Aorta (tissue), 5 donors: ENCODE measurements around the gene BCAT1. TPM values are rescaled to one million over a fixed set of nuclear protein-coding genes. Genes with fewer than 3 reads are reported as not detected.

Experiments used
- ATAC-seq: fragments of 200-7000 bp; cut with Tn5 transposase; one replicate; pipeline ENCODE4 v1.9.1; 2022; ENCODE audit warnings: moderate library complexity; ENCODE audit not compliant: low FRiP score
- DNase-seq, 2 donors: peaks; one replicate each; pipeline ENCODE4 v3.0.0-alpha.2; 2020
- H3K27ac ChIP-seq, 2 donors: one replicate each; pipeline ENCODE4 v1.5.1; 2013; ENCODE audit warnings: low read length in 2 of 2, mild to moderate bottlenecking in 2 of 2, moderate library complexity in 2 of 2, control low read depth in 1 of 2, inconsistent platforms in 1 of 2, low read depth in 1 of 2
- H3K27me3 ChIP-seq, 2 donors: one replicate each; pipeline ENCODE4 v1.6.1; 2013; ENCODE audit warnings: control low read depth in 1 of 2, low read length in 1 of 2, mild to moderate bottlenecking in 1 of 2, moderate library complexity in 1 of 2; ENCODE audit not compliant: insufficient read depth in 2 of 2, control insufficient read depth in 1 of 2
- H3K36me3 ChIP-seq, 2 donors: one replicate each; pipeline ENCODE4 v1.6.1; 2013; ENCODE audit warnings: control low read depth in 1 of 2, low read length in 1 of 2, mild to moderate bottlenecking in 1 of 2; ENCODE audit not compliant: insufficient read depth in 2 of 2, control insufficient read depth in 1 of 2
- H3K4me1 ChIP-seq, 2 donors: one replicate each; pipeline ENCODE4 v1.6.1; 2013; ENCODE audit warnings: low read length in 2 of 2, control low read depth in 1 of 2, mild to moderate bottlenecking in 1 of 2, moderate library complexity in 1 of 2; ENCODE audit not compliant: insufficient read depth in 2 of 2, control insufficient read depth in 1 of 2
- H3K4me3 ChIP-seq, 2 donors: one replicate each; pipeline ENCODE4 v1.5.1; 2013; ENCODE audit warnings: low read length in 2 of 2, control low read depth in 1 of 2, mild to moderate bottlenecking in 1 of 2
- H3K9me3 ChIP-seq: one replicate; pipeline ENCODE4 v1.6.1; 2013; ENCODE audit warnings: mild to moderate bottlenecking, low read length; ENCODE audit not compliant: control insufficient read depth
- WGBS, 2 donors: extraction: QIAGEN DNeasy Blood & Tissue Kit; methylation state at CpG; one replicate each; pipeline ENCODE4 v1.1.7; 2013; 5-methylcytosine and 5-hydroxymethylcytosine counted together
- intact Hi-C, 2 donors: fragments of 100-400 bp; cut with DNase I; formaldehyde crosslinking; loops; one replicate each; pipeline versions ENCODE4 v1.14.2 to v1.15.0; 2022
- polyA plus RNA-seq, 2 donors: library from polyadenylated mRNA; stranded (reverse); fragments of 200-250 nt; gene quantifications; one replicate each; pipeline ENCODE4 v1.2.3, GENCODE V29; 2013
- total RNA-seq, 2 donors: library from RNA; stranded (reverse); fragmentation: NEBNext Ultra II Directional; extraction: Animal tissue kit (Norgen Biotek cat#: 25700); gene quantifications; one replicate each; pipeline ENCODE4 v1.2.1, GENCODE V29; 2021
- donor health status: healthy with polysubstance abuse.
- donor health status: Bipolar disorder and iron deficiency.
- donor health status: DM: no; HTN: no; CAD: no.
- donor health status: DM: no; HTN: no; CAD: no.
- donor health status: DM: yes; HTN: yes; CAD: no.

The BCAT1 gene
- total and polyA plus RNA-seq, 4 donors, result 3.8 to 47.3 (median 21.8) TPM

GRCh38 chr12:24798335-24798734 is 150.6 kb downstream of the BCAT1 start:
- H3K4me3 ChIP-seq, result no peak overlapping the region
- ATAC-seq, result no peak
- no peaks in the 10 kb centered on the region for H3K36me3 ChIP-seq
- no peak overlapping the region for H3K27ac ChIP-seq
- peaks cover under 1% of the 10 kb centered on the region for H3K9me3 ChIP-seq
- no peaks in the 10 kb centered on the region for H3K4me1 ChIP-seq
- DNase-seq, result no peak
- H3K27me3 ChIP-seq, result no peaks in the 10 kb centered on the region
- intact Hi-C loops, result no loop called here

GRCh38 chr12:24797901-24798300 is 151.0 kb downstream of the BCAT1 start:
- H3K36me3 ChIP-seq, result no peaks in the 10 kb centered on the region
- no peak for ATAC-seq
- H3K27ac ChIP-seq, result no peak overlapping the region
- DNase-seq, result no peak
- 89 to 93% methylated on average over 2 of the region's 2 CpGs for WGBS, 2 donors
- no peaks in the 10 kb centered on the region for H3K4me1 ChIP-seq
- H3K4me3 ChIP-seq, result no peak overlapping the region
- H3K27me3 ChIP-seq, result no peaks in the 10 kb centered on the region
- H3K9me3 ChIP-seq, result no peaks in the 10 kb centered on the region
- intact Hi-C loops, result no loop called here

- H3K27me3 ChIP-seq, result no peaks in the 10 kb centered on the region
- 18 to 24% methylated on average over 5 of the region's 5 CpGs for WGBS, 2 donors
- intact Hi-C loops, result no loop called here
- H3K9me3 ChIP-seq, result no peaks in the 10 kb centered on the region
- no peak overlapping the region for H3K4me3 ChIP-seq
- H3K27ac ChIP-seq, result no peak overlapping the region
- no peaks in the 10 kb centered on the region for H3K4me1 ChIP-seq
- DNase-seq (no peak), ATAC-seq (no peak)
- H3K36me3 ChIP-seq, result no peaks in the 10 kb centered on the region
Measured at GRCh38 chr12:24796876-24797275, 152.0 kb downstream of the BCAT1 start.

GRCh38 chr12:24795699-24796347 is 153.1 kb downstream of the BCAT1 start:
- ATAC-seq (no peak), DNase-seq (no peak)
- no peaks in the 10 kb centered on the region for H3K36me3 ChIP-seq
- intact Hi-C loops, result no loop called here
- H3K27ac ChIP-seq, result no peak overlapping the region
- H3K4me1 ChIP-seq, result no peaks in the 10 kb centered on the region
- no peaks in the 10 kb centered on the region for H3K27me3 ChIP-seq
- WGBS, 2 donors, result 76 to 84% methylated on average over 4 of the region's 4 CpGs
- no peaks in the 10 kb centered on the region for H3K9me3 ChIP-seq
- H3K4me3 ChIP-seq, result no peak overlapping the region

- Histone ChIP-seq H3K27ac (no peak overlapping the region), H3K4me3 (no peak overlapping the region), H3K27me3 (no peaks in the 10 kb centered on the region), H3K36me3 (no peaks in the 10 kb centered on the region), H3K4me1 (no peaks in the 10 kb centered on the region), H3K9me3 (no peaks in the 10 kb centered on the region)
- WGBS, 2 donors, result 86 to 88% methylated on average over 2 of the region's 2 CpGs
- DNase-seq, result no peak
- intact Hi-C loops, result no loop called here
- ATAC-seq, result no peak
Measured at GRCh38 chr12:24791622-24792021, 157.3 kb downstream of the BCAT1 start.

- no peak for ATAC-seq
- Histone ChIP-seq H3K27me3 (no peaks in the 10 kb centered on the region), H3K4me3 (no peak overlapping the region), H3K4me1 (no peaks in the 10 kb centered on the region), H3K36me3 (no peaks in the 10 kb centered on the region), H3K27ac (no peak overlapping the region), H3K9me3 (no peaks in the 10 kb centered on the region)
- 77 to 82% methylated on average over 3 of the region's 3 CpGs for WGBS, 2 donors
- DNase-seq, result no peak
- intact Hi-C loops, result no loop called here
Measured at GRCh38 chr12:24788886-24789285, 160.0 kb downstream of the BCAT1 start.

GRCh38 chr12:24780697-24781368 is 168.1 kb downstream of the BCAT1 start:
- no peak overlapping the region for H3K4me3 ChIP-seq
- intact Hi-C loops, result no loop called here
- no peaks in the 10 kb centered on the region for H3K36me3 ChIP-seq
- DNase-seq, result no peak
- H3K4me1 ChIP-seq, result no peaks in the 10 kb centered on the region
- H3K9me3 ChIP-seq, result no peaks in the 10 kb centered on the region
- H3K27ac ChIP-seq, result no peak overlapping the region
- no peak for ATAC-seq
- H3K27me3 ChIP-seq, result no peaks in the 10 kb centered on the region
- WGBS, 2 donors, result 67 to 70% methylated on average over 5 of the region's 5 CpGs

GRCh38 chr12:24778486-24779304 is 170.2 kb downstream of the BCAT1 start:
- Histone ChIP-seq H3K27me3 (no peaks in the 10 kb centered on the region), H3K4me1 (no peaks in the 10 kb centered on the region), H3K9me3 (no peaks in the 10 kb centered on the region), H3K27ac (no peak overlapping the region), H3K36me3 (no peaks in the 10 kb centered on the region), H3K4me3 (no peak overlapping the region)
- WGBS, 2 donors, result 78 to 87% methylated on average over 4 of the region's 4 CpGs
- DNase-seq (no peak), ATAC-seq (no peak)
- intact Hi-C loops, result no loop called here
